Tibial nerve (tissue), 4 donors: Measurements from ENCODE around the gene GLI1. TPM values are rescaled to one million over a fixed set of nuclear protein-coding genes. Genes with fewer than 3 reads are reported as not detected.
"Not testable (repeated sequence)": the region's sequence is repeated elsewhere in the genome, so short reads cannot be mapped to it uniquely, and the experiment has no call there.

Experiments used
- DNase-seq, 2 donors: peaks; one replicate each; pipeline ENCODE4 v3.0.0-alpha.2; 2019; ENCODE audit warnings: low spot score in 2 of 2
- H3K27ac ChIP-seq, 4 donors: fragments of 200-600 bp; sonication (generic) in 3 of 4; one replicate each; pipeline ENCODE4 v1.5.1; 2017 to 2019; ENCODE audit warnings: mild to moderate bottlenecking in 1 of 4
- H3K27me3 ChIP-seq, 2 donors: fragments of 200-600 bp; sonication (generic) in 1 of 2; one replicate each; pipeline versions ENCODE4 v1.5.1 to v1.6.0; 2017 to 2019
- H3K36me3 ChIP-seq, 3 donors: fragments of 200-600 bp; sonication (generic); one replicate each; pipeline ENCODE4 v1.5.1; 2018 to 2019
- H3K4me1 ChIP-seq, 4 donors: fragments of 200-600 bp; sonication (generic) in 3 of 4; one replicate each; pipeline ENCODE4 v1.5.1; 2017 to 2019
- H3K4me3 ChIP-seq, 4 donors: fragments of 200-600 bp; sonication (generic) in 3 of 4; one replicate each; pipeline ENCODE4 v1.5.1; 2017 to 2019; ENCODE audit warnings: mild to moderate bottlenecking in 1 of 4, moderate library complexity in 1 of 4
- H3K9me3 ChIP-seq, 4 donors: fragments of 200-600 bp; sonication (generic) in 3 of 4; one replicate each; pipeline ENCODE4 v1.5.1; 2017 to 2019
- CTCF ChIP-seq, 5 experiments: fragments of 200-600 bp in 3 of 5; fragments of 450-650 bp in 2 of 5; sonication (generic) in 3 of 5; IDR thresholded peaks; one replicate each; pipeline ENCODE4 v1.5.1; 2016 to 2019; ENCODE audit warnings: antibody characterized with exemption in 5 of 5, mild to moderate bottlenecking in 3 of 5, moderate library complexity in 2 of 5
- EP300 ChIP-seq, 2 donors: sonication (generic); formaldehyde crosslinking; IDR thresholded peaks; one replicate each; pipeline ENCODE4 v1.6.1; 2017; ENCODE audit warnings: antibody characterized with exemption in 2 of 2, mild to moderate bottlenecking in 1 of 2
- POLR2A ChIP-seq, 2 donors: fragments of 450-650 bp; IDR thresholded peaks; one replicate each; pipeline ENCODE4 v1.6.1; 2017; ENCODE audit warnings: antibody characterized with exemption in 2 of 2, mild to moderate bottlenecking in 2 of 2, moderate library complexity in 2 of 2
- WGBS, 2 donors: methylation state at CpG; one replicate each; pipeline ENCODE4 v1.1.5; 2018; 5-methylcytosine and 5-hydroxymethylcytosine counted together
- total RNA-seq, 4 donors: library from RNA; depleted of rRNA; stranded (reverse); fragments of >200 nt; gene quantifications; one replicate each; pipeline ENCODE4 v1.1.0, GENCODE V29; 2016

Gene GLI1
- total RNA-seq, 4 donors from 2014 or later: 16.2 to 61.0 (median 38.7) TPM

GRCh38 chr12:57441846-57442427 lies 17.6 kb upstream of the GLI1 start:
- H3K36me3 ChIP-seq: no peaks in the 10 kb centered on the region
- H3K4me3 ChIP-seq: no peak overlapping the region
- WGBS, 2 donors: 50 to 82% methylated on average over 1 of the region's 1 CpG
- DNase-seq: no peak
- H3K27ac ChIP-seq: no peak overlapping the region
- H3K27me3 ChIP-seq: no peaks in the 10 kb centered on the region
- no peak for TF ChIP-seq CTCF (IDR thresholded peaks at IDR 0.05)
- no peak for TF ChIP-seq POLR2A (IDR thresholded peaks at IDR 0.05)
- no peak for TF ChIP-seq EP300 (IDR thresholded peaks at IDR 0.05)
- no peaks in the 10 kb centered on the region for H3K4me1 ChIP-seq
- H3K9me3 ChIP-seq: peaks cover 0 to 7% (median 0%) of the 10 kb centered on the region in 4 donors

DNA sequence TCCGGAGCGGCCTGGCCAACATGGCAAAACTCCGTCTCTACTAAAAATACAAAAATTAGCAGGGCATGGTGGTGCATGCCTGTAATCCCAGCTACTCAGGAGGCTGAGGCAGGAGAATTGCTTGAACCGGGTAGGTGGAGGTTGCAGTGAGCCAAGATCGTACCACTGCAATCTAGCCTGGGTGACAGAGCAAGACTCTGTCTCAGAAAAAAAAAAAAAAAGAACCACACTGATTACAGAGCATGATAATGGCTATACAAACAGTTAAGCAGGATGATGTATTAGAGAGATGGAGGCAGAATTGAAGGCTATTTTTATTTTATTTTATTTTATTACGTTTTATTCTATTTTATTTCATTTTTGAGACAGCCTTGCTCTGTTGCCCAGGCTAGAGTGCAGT lies 15.2 kb upstream of the GLI1 start:
- H3K4me3 ChIP-seq, H3K27me3 ChIP-seq, H3K27ac ChIP-seq, H3K36me3 ChIP-seq, DNase-seq, H3K4me1 ChIP-seq, H3K9me3 ChIP-seq: not testable (repeated sequence)
- WGBS, 2 donors: 81% methylated on average over 6 of the region's 6 CpGs

DNA sequence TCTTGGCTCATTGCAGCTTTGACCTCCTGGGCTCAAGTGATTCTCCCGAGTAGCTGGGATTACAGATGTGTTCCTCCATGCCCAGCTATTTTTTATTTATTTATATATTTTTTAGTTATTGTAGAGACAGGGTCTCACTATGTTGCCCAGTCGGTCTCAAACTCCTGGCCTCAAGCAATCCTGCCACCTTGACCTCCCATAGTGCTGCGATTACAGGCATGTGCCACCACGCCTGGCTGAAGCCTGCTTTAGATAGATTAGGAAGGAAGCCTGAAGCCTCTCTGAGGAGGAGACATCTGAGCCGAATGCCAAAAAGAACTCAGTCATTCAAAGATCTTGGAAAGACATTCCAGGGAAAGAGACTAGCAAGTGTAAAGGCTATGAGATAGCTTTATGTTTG lies 14.8 kb upstream of the GLI1 start:
- no peaks in the 10 kb centered on the region for H3K36me3 ChIP-seq
- H3K4me1 ChIP-seq: no peaks in the 10 kb centered on the region
- no peak for DNase-seq
- 71 to 72% methylated on average over 5 of the region's 5 CpGs for WGBS, 2 donors
- TF ChIP-seq POLR2A (IDR thresholded peaks at IDR 0.05): no peak
- no peak for TF ChIP-seq CTCF (IDR thresholded peaks at IDR 0.05)
- no peak for TF ChIP-seq EP300 (IDR thresholded peaks at IDR 0.05)
- H3K4me3 ChIP-seq: no peak overlapping the region
- H3K9me3 ChIP-seq: peaks cover 0 to 7% (median 0%) of the 10 kb centered on the region in 4 donors
- H3K27ac ChIP-seq: no peak overlapping the region
- no peaks in the 10 kb centered on the region for H3K27me3 ChIP-seq

DNA sequence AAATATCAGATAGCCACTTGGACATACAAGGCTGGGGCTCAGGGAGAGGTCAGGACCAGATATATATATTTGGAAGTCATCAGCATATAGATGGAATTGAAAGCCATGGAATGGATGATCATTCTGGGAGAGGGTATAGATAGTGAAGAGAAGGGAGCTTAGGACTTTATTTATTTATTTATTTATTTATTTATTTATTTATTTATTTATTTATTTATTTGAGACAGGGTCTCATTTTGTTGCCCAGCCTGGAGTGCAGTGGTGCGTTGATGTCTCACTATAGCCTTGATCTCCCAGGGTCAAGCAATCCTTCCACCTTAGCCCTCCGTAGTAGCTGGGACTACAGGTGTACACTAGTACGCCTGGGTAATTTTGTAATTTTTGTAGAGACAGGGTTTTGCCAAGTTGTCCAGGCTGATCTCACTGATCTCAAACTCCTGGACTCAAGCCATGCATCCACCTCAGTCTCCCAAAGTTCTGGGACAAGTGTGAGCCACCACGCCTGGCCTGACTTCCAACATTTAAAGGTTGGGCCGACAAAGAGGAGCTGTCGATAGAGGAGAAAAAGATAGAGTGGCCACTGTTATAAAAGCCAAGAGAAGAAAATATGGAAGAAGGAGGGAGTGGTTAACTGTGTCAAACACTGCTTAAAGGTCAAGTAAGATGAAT lies 13.2 kb upstream of the GLI1 start:
- Histone ChIP-seq H3K36me3 (no peaks in the 10 kb centered on the region), H3K27me3 (no peaks in the 10 kb centered on the region), H3K4me1 (no peaks in the 10 kb centered on the region), H3K4me3 (no peak overlapping the region), H3K9me3 (peaks cover 0 to 7% (median 0%) of the 10 kb centered on the region in 4 donors), H3K27ac (no peak overlapping the region)
- 95% methylated on average over 6 of the region's 6 CpGs for WGBS, 2 donors
- no peak for DNase-seq
- TF ChIP-seq POLR2A (IDR thresholded peaks at IDR 0.05): no peak
- TF ChIP-seq CTCF (IDR thresholded peaks at IDR 0.05): no peak
- no peak for TF ChIP-seq EP300 (IDR thresholded peaks at IDR 0.05)

GRCh38 chr12:57448669-57449068 lies 10.9 kb upstream of the GLI1 start:
- 84 to 85% methylated on average over 2 of the region's 2 CpGs for WGBS, 2 donors

More at GRCh38 chr12:57448669-57449068, 10.9 kb upstream of the GLI1 start:
- H3K27ac ChIP-seq: no peak overlapping the region
- DNase-seq: no peak
- no peaks in the 10 kb centered on the region for H3K9me3 ChIP-seq
- no peaks in the 10 kb centered on the region for H3K27me3 ChIP-seq
- no peak overlapping the region for H3K4me3 ChIP-seq
- no peak for TF ChIP-seq EP300 (IDR thresholded peaks at IDR 0.05)
- no peak for TF ChIP-seq CTCF (IDR thresholded peaks at IDR 0.05)
- no peak for TF ChIP-seq POLR2A (IDR thresholded peaks at IDR 0.05)
- no peaks in the 10 kb centered on the region for H3K36me3 ChIP-seq
- no peaks in the 10 kb centered on the region for H3K4me1 ChIP-seq
